Small intestine (tissue), 7 donors: ENCODE measurements around the gene EEFSEC. TPM values are rescaled to one million over a fixed set of nuclear protein-coding genes. Genes with fewer than 3 reads are reported as not detected.
A peak's percentile ranks its signal among the peaks of the same experiment; 100 is the strongest.

Experiments used
- DNase-seq, 2 donors: peaks; one replicate each; pipeline versions ENCODE4 v3.0.0 to v3.0.0-alpha.2; 2013
- FAIRE-seq: peaks from 2 replicates; lab custom pipeline; 2012; peaks lifted over from hg19 to GRCh38; lab: Jason Lieb, UNC
- H3K27ac ChIP-seq, 3 donors: one replicate each; pipeline ENCODE4 v1.5.1; 2013; ENCODE audit warnings: low read length in 2 of 3, mild to moderate bottlenecking in 2 of 3, control low read depth in 1 of 3, inconsistent platforms in 1 of 3, low read depth in 1 of 3, moderate library complexity in 1 of 3
- H3K27me3 ChIP-seq, 3 donors: one replicate each; pipeline ENCODE4 v1.6.1; 2013; ENCODE audit warnings: low read length in 3 of 3, inconsistent platforms in 1 of 3; ENCODE audit not compliant: control insufficient read depth in 3 of 3, insufficient read depth in 3 of 3
- H3K36me3 ChIP-seq, 3 donors: one replicate each; pipeline ENCODE4 v1.6.1; 2013; ENCODE audit warnings: low read length in 3 of 3, inconsistent platforms in 1 of 3, low read depth in 1 of 3, mild to moderate bottlenecking in 1 of 3, moderate library complexity in 1 of 3; ENCODE audit not compliant: control insufficient read depth in 3 of 3, insufficient read depth in 2 of 3
- H3K4me1 ChIP-seq, 3 donors: one replicate each; pipeline ENCODE4 v1.6.1; 2013; ENCODE audit warnings: low read length in 2 of 3, inconsistent platforms in 1 of 3, low read depth in 1 of 3, mild to moderate bottlenecking in 1 of 3, moderate library complexity in 1 of 3; ENCODE audit not compliant: control insufficient read depth in 3 of 3, insufficient read depth in 2 of 3
- H3K4me3 ChIP-seq, 3 donors: one replicate each; pipeline ENCODE4 v1.5.1; 2013; ENCODE audit warnings: low read length in 3 of 3, control low read depth in 1 of 3, inconsistent platforms in 1 of 3, low read depth in 1 of 3, mild to moderate bottlenecking in 1 of 3, moderate library complexity in 1 of 3
- H3K9me3 ChIP-seq, 2 donors: one replicate each; pipeline ENCODE4 v1.6.1; 2013; ENCODE audit warnings: low read depth in 1 of 2, low read length in 1 of 2; ENCODE audit not compliant: control insufficient read depth in 2 of 2, insufficient read depth in 1 of 2
- WGBS, 3 donors: extraction: QIAGEN DNeasy Blood & Tissue Kit; methylation state at CpG; one replicate each; pipeline ENCODE4 v1.1.7; 2013; 5-methylcytosine and 5-hydroxymethylcytosine counted together
- polyA plus RNA-seq, 4 donors: library from polyadenylated mRNA; stranded (reverse) in 3 of 4; unstranded in 1 of 4; fragments of 200-250 nt in 3 of 4; fragments of 120-200 nt in 1 of 4; gene quantifications; one replicate each; pipeline versions ENCODE4 v1.2.1 to v1.2.3, GENCODE V29; 2013
- donor health status: healthy with polysubstance abuse.
- donor health status: control.
- donor health status: control.
- donor health status: Bipolar disorder and iron deficiency.
- donor health status: healthy.

EEFSEC gene
- polyA plus RNA-seq, 4 donors: 4.9 to 29.0 (median 10.2) TPM

GRCh38 chr3:128395500-128396162, 242.3 kb downstream of the EEFSEC start:
- Histone ChIP-seq H3K4me1 (no peaks in the 10 kb centered on the region), H3K27ac (no peak overlapping the region), H3K27me3 (no peaks in the 10 kb centered on the region), H3K36me3 (peaks cover 0 to 45% (median 0%) of the 10 kb centered on the region in 3 donors), H3K4me3 (no peak overlapping the region), H3K9me3 (no peaks in the 10 kb centered on the region)
- 65 to 88% (median 82%) methylated on average over 9 of the region's 9 CpGs for WGBS, 3 donors
- no peak for DNase-seq
- no peak for FAIRE-seq

- Histone ChIP-seq H3K4me3 (no peak overlapping the region), H3K36me3 (peaks cover 0 to 31% (median 0%) of the 10 kb centered on the region in 3 donors), H3K4me1 (peaks cover 0 to 9% (median 0%) of the 10 kb centered on the region in 3 donors), H3K27ac (no peak overlapping the region), H3K9me3 (no peaks in the 10 kb centered on the region), H3K27me3 (no peaks in the 10 kb centered on the region)
- 93 to 96% (median 94%) methylated on average over 5 of the region's 5 CpGs for whole genome bisulfite sequencing, 3 donors
- FAIRE-seq: no peak
- DNase-seq: no peak
Measured at GRCh38 chr3:128397484-128397883, 244.2 kb downstream of the EEFSEC start.

- DNase-seq (no peak), FAIRE-seq (no peak)
- no peaks in the 10 kb centered on the region for H3K27me3 ChIP-seq
- no peak overlapping the region for H3K4me3 ChIP-seq
- peaks cover 0 to 17% (median 0%) of the 10 kb centered on the region in 3 donors for H3K4me1 ChIP-seq
- 93 to 94% (median 94%) methylated on average over 8 of the region's 8 CpGs for WGBS, 3 donors
- no peaks in the 10 kb centered on the region for H3K9me3 ChIP-seq
- H3K27ac ChIP-seq: no peak overlapping the region
- H3K36me3 ChIP-seq: peaks cover 0 to 23% (median 0%) of the 10 kb centered on the region in 3 donors
Measured at GRCh38 chr3:128398586-128398985, 245.3 kb downstream of the EEFSEC start.

GRCh38 chr3:128399221-128399915, 246.1 kb downstream of the EEFSEC start:
- Histone ChIP-seq H3K36me3 (peaks cover 0 to 23% (median 0%) of the 10 kb centered on the region in 3 donors), H3K27me3 (no peaks in the 10 kb centered on the region), H3K27ac (no peak overlapping the region), H3K4me1 (peaks cover 0 to 17% (median 0%) of the 10 kb centered on the region in 3 donors), H3K9me3 (no peaks in the 10 kb centered on the region), H3K4me3 (no peak overlapping the region)
- 88 to 93% (median 90%) methylated on average over 24 of the region's 24 CpGs for WGBS, 3 donors
- DNase-seq (no peak), FAIRE-seq (no peak)

- no peaks in the 10 kb centered on the region for H3K9me3 ChIP-seq
- H3K27me3 ChIP-seq: no peaks in the 10 kb centered on the region
- H3K4me3 ChIP-seq: no peak overlapping the region
- WGBS, 3 donors: 94 to 96% (median 96%) methylated on average over 11 of the region's 11 CpGs
- peaks cover 0 to 29% (median 0%) of the 10 kb centered on the region in 3 donors for H3K36me3 ChIP-seq
- FAIRE-seq: no peak
- peaks cover 0 to 17% (median 0%) of the 10 kb centered on the region in 3 donors for H3K4me1 ChIP-seq
- H3K27ac ChIP-seq: no peak overlapping the region
- no peak for DNase-seq
Measured at GRCh38 chr3:128400671-128401070, 247.4 kb downstream of the EEFSEC start.

- peaks cover 0 to 22% (median 0%) of the 10 kb centered on the region in 3 donors for H3K36me3 ChIP-seq
- no peak overlapping the region for H3K4me3 ChIP-seq
- no peak overlapping the region for H3K27ac ChIP-seq
- no peak for FAIRE-seq
- no peaks in the 10 kb centered on the region for H3K27me3 ChIP-seq
- WGBS, 3 donors: 31 to 65% (median 63%) methylated on average over 11 of the region's 11 CpGs
- H3K9me3 ChIP-seq: no peaks in the 10 kb centered on the region
- peak; percentile 30 to 36 for DNase-seq
- peaks cover 0 to 17% (median 0%) of the 10 kb centered on the region in 3 donors for H3K4me1 ChIP-seq
Measured at GRCh38 chr3:128402319-128402718, 249.0 kb downstream of the EEFSEC start.

GRCh38 chr3:128402998-128403397, 249.7 kb downstream of the EEFSEC start:
- Histone ChIP-seq H3K27ac (no peak overlapping the region), H3K4me3 (no peak overlapping the region), H3K36me3 (peaks cover 0 to 25% (median 0%) of the 10 kb centered on the region in 3 donors), H3K27me3 (no peaks in the 10 kb centered on the region), H3K4me1 (peaks cover 0 to 17% (median 0%) of the 10 kb centered on the region in 3 donors), H3K9me3 (no peaks in the 10 kb centered on the region)
- 20 to 70% (median 53%) methylated on average over 4 to 6 of the region's 6 CpGs for WGBS, 3 donors
- peak in 1 of 2 donors; percentile 24 for DNase-seq
- FAIRE-seq: no peak

- H3K27ac ChIP-seq: no peak overlapping the region
- H3K4me1 ChIP-seq: peaks cover 0 to 17% (median 0%) of the 10 kb centered on the region in 3 donors
- DNase-seq (no peak), FAIRE-seq (no peak)
- 84 to 86% (median 85%) methylated on average over 23 of the region's 23 CpGs for WGBS, 3 donors
- peaks cover 0 to 34% (median 0%) of the 10 kb centered on the region in 3 donors for H3K36me3 ChIP-seq
- H3K27me3 ChIP-seq: no peaks in the 10 kb centered on the region
- H3K4me3 ChIP-seq: no peak overlapping the region
- H3K9me3 ChIP-seq: no peaks in the 10 kb centered on the region
Measured at GRCh38 chr3:128404276-128405068, 251.2 kb downstream of the EEFSEC start.
